HAP-1 (cell line): ENCODE measurements around the gene EYS.
A peak's percentile ranks its signal among the peaks of the same experiment; 100 is the strongest.
"Not testable (repeated sequence)": the region's sequence is repeated elsewhere in the genome, so short reads cannot be mapped to it uniquely, and the experiment has no call there.

Experiments
- DNase-seq, 2 experiments: peaks; one replicate each; pipeline ENCODE4 v3.0.0-alpha.2; 2016 to 2020; ENCODE audit warnings: low spot score in 2 of 2
- H3K27me3 ChIP-seq: fragments of 250-450 bp; sonication (Bioruptor Pico); 2 replicates; pipeline ENCODE4 v1.5.1; 2020; ENCODE audit warnings: low read depth, mild to moderate bottlenecking, moderate library complexity
- H3K36me3 ChIP-seq: fragments of 250-450 bp; sonication (Bioruptor Pico); replicated peaks from 2 replicates; pipeline ENCODE4 v1.5.1; 2020; ENCODE audit warnings: mild to moderate bottlenecking
- H3K4me1 ChIP-seq: fragments of 250-450 bp; sonication (Bioruptor Pico); 2 replicates; pipeline ENCODE4 v1.5.1; 2020; ENCODE audit warnings: mild to moderate bottlenecking
- H3K4me3 ChIP-seq: fragments of 250-450 bp; sonication (Bioruptor Pico); 2 replicates; pipeline ENCODE4 v1.5.1; 2020; ENCODE audit warnings: mild to moderate bottlenecking, moderate library complexity
- H3K9me3 ChIP-seq: fragments of 250-450 bp; sonication (Bioruptor Pico); 2 replicates; pipeline ENCODE4 v1.5.1; 2020; ENCODE audit warnings: mild to moderate bottlenecking, moderate library complexity
- in situ Hi-C: fragments of 300-500 bp; cut with MboI; formaldehyde crosslinking; loops from 3 replicates; pipeline ENCODE4 v1.14.3; 2020; ENCODE audit warnings: low sequenced_read_pairs, inconsistent platforms, mixed read lengths

EYS gene

DNA sequence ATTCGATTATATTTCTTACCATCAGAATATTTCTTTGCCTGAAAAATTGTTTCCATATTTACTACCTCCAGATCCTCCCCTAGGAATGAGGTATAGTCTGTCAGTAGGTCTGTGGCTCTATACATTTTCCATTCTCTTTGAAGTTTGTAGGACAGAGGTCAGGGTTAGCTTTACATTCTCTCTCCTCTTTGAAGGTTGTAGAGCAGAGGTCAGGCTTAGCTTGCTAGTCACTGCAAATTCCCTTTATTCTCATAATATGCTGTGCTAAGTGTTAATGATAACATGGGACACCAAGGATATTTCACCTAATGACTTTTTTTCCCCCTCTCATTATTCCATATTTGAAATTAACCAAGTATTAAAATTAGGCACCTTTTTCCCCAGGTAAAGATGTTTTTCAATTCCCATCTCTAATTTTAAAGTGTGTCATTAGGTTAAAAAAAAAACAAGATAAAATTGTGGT lies 1660.2 kb downstream of the EYS start:
- no peaks in the 10 kb centered on the region for H3K27me3 ChIP-seq
- H3K9me3 ChIP-seq, result no peaks in the 10 kb centered on the region
- in situ Hi-C loops, result no loop called here
- no peak for DNase-seq
- H3K4me3 ChIP-seq, result no peak overlapping the region
- no peaks in the 10 kb centered on the region for H3K36me3 ChIP-seq
- no peaks in the 10 kb centered on the region for H3K4me1 ChIP-seq

DNA sequence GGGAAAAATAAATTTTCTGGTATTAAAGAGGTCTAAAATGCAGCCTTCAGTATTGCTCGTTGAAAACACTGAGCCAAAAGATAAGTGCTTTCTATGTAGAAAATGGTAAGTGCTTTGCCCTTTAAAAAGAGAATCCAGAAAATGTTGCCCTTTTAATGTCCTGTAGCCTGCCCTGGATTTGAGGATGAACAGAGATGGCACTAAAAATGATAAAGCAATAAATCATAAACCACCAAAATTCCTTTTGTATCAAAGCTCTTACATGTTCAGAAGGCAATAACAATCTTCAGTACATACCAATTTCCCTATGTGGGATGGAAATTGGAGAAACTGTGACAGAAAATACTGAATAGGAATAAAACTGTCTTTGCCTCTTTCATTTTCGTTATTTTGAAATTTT lies 1665.7 kb downstream of the EYS start:
- no peaks in the 10 kb centered on the region for H3K27me3 ChIP-seq
- no peak for DNase-seq
- no peaks in the 10 kb centered on the region for H3K4me1 ChIP-seq
- H3K36me3 ChIP-seq, result no peaks in the 10 kb centered on the region
- no peaks in the 10 kb centered on the region for H3K9me3 ChIP-seq
- in situ Hi-C loops, result no loop called here
- no peak overlapping the region for H3K4me3 ChIP-seq

DNA sequence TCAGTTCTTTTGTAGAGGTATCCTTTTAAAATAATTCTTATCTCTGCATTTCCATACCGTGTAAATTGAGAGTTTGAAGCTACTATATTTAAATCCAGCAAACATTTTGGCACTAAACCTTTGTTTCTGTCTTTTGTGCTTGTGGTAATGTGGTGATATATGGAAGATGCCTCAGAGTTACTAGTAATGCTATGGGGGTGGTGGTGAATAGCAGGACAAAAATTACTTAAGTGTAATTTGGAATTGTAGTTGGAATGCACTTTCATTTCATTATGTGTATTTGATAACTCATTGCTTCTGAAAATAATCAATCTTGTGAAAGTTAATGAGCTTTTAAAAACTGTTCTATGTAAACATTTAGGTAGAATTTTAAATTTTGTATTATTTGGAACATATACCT lies 1666.9 kb downstream of the EYS start:
- no peak for DNase-seq
- no peaks in the 10 kb centered on the region for H3K27me3 ChIP-seq
- no peaks in the 10 kb centered on the region for H3K4me1 ChIP-seq
- H3K36me3 ChIP-seq, result no peaks in the 10 kb centered on the region
- in situ Hi-C loops, result no loop called here
- H3K9me3 ChIP-seq, result no peaks in the 10 kb centered on the region
- H3K4me3 ChIP-seq, result no peak overlapping the region

DNA sequence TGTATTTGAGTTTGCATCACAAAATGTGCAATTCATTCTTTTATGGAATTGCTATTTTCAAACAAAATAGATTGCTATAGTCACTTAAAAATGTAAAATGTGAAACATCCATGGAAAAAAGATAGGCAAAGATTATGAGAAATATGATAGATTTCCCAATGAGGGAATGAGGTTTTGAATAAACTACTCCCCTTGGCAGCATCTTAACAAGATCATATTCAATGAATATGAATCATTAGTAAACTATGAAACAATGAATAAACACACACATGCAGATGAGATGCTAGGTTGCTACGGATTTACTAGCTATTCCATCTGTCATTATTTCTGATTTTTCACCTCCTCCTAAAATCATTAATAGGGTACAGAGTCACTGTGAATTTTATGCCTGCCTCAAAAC lies 1669.6 kb downstream of the EYS start:
- no peak for DNase-seq
- Histone ChIP-seq H3K4me1 (no peaks in the 10 kb centered on the region), H3K9me3 (no peaks in the 10 kb centered on the region), H3K36me3 (no peaks in the 10 kb centered on the region), H3K27me3 (no peaks in the 10 kb centered on the region), H3K4me3 (no peak overlapping the region)
- in situ Hi-C loops, result no loop called here

DNA sequence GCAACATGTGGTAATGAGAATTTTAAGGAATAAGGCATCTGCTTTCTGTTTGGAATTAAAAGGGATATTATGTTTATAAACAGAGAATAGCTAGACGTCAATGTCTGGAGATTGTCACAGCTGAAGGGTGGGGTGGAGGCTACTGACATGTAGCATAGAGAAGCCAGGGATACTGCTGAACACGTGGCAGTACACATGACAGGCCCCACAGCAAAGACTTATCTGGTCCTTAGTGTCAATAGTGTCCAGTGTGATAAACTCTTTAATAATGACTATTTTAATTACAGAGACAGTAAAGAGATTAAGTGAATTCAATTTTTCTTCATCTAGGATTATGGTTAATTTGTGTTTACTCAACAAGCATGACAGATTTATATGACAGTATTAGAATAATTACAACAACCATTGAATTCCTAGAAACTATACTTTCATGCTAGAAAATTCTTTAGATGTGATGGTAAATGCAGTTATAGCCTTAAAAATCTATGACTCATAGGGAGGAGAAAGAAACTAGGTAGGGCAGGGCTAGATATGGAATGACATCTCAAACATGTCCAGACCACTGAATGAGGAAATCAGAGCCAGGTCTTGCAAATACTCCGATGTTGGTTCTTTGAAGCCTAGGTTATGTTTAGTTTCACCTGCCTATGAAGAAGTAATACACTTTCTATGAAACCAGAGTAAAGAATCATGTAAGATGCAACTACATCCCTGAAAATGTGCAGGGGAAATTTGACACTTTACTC lies 1671.9 kb downstream of the EYS start:
- in situ Hi-C loops, result no loop called here
- Histone ChIP-seq H3K4me1 (no peaks in the 10 kb centered on the region), H3K27me3 (no peaks in the 10 kb centered on the region), H3K36me3 (no peaks in the 10 kb centered on the region), H3K9me3 (no peaks in the 10 kb centered on the region), H3K4me3 (no peak overlapping the region)
- DNase-seq, result no peak

DNA sequence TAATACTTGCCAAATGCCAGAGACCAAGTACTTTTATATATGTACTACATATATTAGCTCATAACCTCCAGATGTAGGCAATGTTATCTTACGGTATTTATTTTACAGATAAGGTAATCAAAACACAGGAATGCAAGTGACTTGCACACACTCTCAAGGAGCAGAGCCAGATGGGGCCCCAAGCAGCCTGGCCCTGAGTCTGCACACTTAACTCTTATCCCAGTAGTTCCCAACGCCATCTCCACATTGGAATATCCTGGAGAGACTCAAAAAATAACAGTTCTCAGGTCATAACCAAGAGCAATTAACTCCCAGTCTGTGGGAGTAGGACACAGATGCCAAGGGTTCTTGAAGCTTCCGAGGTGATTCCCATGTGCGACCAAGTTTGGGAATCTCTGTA lies 1672.7 kb downstream of the EYS start:
- Histone ChIP-seq H3K9me3 (no peaks in the 10 kb centered on the region), H3K4me3 (no peak overlapping the region), H3K27me3 (no peaks in the 10 kb centered on the region), H3K4me1 (no peaks in the 10 kb centered on the region), H3K36me3 (no peaks in the 10 kb centered on the region)
- no peak for DNase-seq
- in situ Hi-C loops, result no loop called here

DNA sequence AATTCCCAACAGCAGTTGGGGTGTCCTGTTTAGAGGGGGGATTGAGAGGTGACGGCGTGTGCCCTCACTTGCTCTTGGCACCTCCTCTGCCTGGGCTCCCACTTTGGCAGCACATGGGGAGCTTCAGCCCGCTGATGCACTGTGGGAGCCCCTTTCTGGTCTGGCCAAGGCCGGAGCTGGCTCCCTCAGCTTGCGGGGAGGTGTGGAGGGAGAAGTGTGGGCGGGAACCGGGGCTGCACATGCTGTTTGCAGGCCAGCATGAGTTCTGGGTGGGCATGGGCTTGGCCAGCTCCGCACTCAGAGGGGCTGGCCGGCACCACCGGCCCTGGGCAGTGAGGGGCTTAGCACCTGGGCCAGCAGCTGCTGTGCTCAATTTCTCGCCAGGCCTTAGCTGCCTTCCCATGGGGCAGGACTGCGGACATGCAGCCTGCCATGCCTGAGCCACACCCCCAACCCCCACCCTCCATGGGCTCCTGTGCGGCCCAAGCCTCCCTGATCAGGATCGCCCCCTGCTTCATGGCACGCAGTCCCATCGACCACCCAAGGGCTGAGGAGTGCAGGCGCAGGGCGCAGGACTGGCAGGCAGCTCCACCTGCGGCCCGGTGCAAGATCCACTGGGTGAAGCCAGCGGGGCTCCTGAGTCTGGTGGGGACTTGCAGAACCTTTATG lies 1675.9 kb downstream of the EYS start:
- H3K9me3 ChIP-seq, DNase-seq, H3K36me3 ChIP-seq, in situ Hi-C loops, H3K4me1 ChIP-seq, H3K27me3 ChIP-seq, H3K4me3 ChIP-seq: not testable (repeated sequence)

DNA sequence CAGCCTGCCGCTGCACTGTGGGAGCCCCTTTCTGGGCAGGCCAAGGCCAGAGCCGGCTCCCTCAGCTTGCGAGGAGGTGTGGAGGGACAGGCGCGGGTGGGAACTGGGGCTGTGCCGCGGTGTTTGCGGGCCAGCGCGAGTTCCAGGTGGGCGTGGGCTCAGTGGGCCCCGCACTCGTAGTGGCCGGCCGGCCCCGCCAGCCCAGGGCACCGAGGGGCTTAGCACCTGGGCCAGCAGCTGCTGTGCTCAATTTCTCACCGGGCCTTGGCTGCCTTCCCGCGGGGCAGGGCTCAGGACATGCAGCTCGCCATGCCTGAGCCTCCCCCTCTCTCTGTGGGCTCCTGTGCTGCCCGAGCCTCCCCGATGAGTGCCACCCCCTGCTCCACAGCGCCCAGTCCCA lies 1683.3 kb downstream of the EYS start:
- no peak for DNase-seq
- H3K27me3 ChIP-seq, result no peaks in the 10 kb centered on the region
- no peak overlapping the region for H3K4me3 ChIP-seq
- H3K4me1 ChIP-seq, result no peaks in the 10 kb centered on the region
- no peaks in the 10 kb centered on the region for H3K36me3 ChIP-seq
- in situ Hi-C loops, result no loop called here
- H3K9me3 ChIP-seq, result no peaks in the 10 kb centered on the region

DNA sequence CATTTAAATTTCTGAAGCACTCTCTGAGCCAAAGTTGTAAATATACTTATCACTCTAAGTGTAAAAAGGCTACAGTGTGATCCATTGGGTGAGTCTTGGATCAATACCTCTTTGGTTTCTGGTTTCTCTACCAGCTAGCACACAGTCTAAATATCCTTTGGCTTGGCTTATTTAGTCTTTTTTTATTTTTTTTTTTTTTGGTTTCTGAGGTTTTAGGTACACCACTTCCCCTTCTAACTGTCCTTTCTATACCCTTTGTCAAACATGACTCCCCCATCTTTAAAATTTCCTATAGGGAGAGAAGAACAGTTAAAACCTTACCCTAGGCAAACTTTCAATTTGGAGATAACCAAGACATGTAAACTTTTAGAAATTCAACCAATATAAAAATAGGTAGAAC lies 1692.4 kb downstream of the EYS start:
- in situ Hi-C loops, result loop anchor here (10.0 kb wide), 1 partner anchor 310 kb away; no protein-coding TSS in a partner anchor
- DNase-seq, result no peak
- H3K36me3 ChIP-seq, result no peaks in the 10 kb centered on the region
- H3K4me1 ChIP-seq, result no peaks in the 10 kb centered on the region
- H3K9me3 ChIP-seq, result no peaks in the 10 kb centered on the region
- H3K4me3 ChIP-seq, result no peak overlapping the region
- H3K27me3 ChIP-seq, result no peaks in the 10 kb centered on the region

DNA sequence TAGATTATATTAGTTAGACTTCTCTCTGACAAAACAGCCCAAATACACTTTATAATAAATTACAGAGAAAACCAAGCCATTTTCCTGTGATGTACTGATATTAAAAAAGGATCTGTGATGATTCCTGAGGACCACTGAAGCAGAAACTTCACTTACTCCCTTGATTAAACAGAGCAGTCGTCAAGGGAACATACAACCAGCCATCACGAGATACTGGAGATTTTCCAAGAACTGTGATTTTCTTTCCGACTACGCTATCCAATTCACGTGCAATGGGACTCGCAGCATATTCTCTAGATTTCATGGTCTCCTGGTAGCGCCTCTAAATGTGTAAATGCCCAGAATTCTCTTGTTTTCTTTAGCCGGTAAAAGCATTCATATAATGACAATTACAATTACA lies 1694.0 kb downstream of the EYS start:
- H3K27me3 ChIP-seq, result no peaks in the 10 kb centered on the region
- DNase-seq, result no peak
- H3K4me1 ChIP-seq, result no peaks in the 10 kb centered on the region
- H3K4me3 ChIP-seq, result no peak overlapping the region
- H3K9me3 ChIP-seq, result no peaks in the 10 kb centered on the region
- no peaks in the 10 kb centered on the region for H3K36me3 ChIP-seq
- in situ Hi-C loops, result loop anchor here (10.0 kb wide), 1 partner anchor 312 kb away; no protein-coding TSS in a partner anchor

DNA sequence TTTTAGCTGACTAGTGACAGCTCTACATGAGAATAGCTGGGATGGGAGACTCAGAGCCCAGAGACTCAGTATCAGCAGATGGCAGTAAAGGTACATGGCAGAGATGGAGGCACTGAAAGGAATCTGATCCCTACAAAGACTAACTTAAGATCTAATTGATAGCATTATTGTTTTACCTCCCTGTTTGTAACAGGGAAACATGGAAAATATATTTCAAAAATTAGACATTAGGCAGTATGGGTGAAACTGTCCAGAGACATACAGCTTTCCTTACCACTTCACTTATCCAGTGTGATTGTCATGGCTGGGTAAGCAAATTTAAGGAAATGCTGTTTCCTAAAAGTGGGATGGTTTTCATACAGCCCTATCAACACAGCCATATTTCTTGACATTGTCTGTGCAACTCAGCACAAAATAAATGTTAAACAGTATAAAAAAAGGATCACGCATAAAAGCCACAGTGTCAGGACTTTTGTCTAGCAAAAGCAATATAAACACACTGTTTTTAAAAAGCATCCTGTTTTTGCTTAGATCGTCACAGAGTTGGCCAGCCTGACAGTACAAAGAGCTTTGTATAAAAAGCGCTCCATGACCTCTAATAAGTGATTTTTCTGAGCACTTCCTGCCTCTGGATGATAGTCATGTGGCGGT lies 1694.5 kb downstream of the EYS start:
- H3K4me1 ChIP-seq, result no peaks in the 10 kb centered on the region
- H3K27me3 ChIP-seq, result no peaks in the 10 kb centered on the region
- no peak overlapping the region for H3K4me3 ChIP-seq
- H3K36me3 ChIP-seq, result no peaks in the 10 kb centered on the region
- in situ Hi-C loops, result loop anchor here (10.0 kb wide), 1 partner anchor 312 kb away; no protein-coding TSS in a partner anchor
- no peaks in the 10 kb centered on the region for H3K9me3 ChIP-seq
- peak in 1 of 2 experiments; percentile 13 for DNase-seq

DNA sequence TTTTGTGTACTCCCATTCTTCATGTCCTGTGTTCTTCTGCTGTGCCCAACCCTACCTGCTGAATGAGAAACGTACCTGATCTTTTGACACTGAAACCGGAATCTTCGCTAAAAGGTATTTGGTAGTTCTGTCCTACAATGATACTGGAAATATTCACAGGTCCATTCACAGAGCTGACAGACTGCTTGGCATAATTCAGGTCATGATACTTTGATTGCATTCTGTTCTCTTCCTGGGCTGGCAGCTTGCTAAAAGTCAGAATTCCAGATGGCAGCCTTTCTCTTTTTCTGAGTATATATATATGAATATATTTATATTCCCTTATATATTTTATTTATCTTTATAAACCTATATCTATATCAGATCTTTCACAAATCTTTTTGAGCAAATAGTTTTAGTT lies 1696.4 kb downstream of the EYS start:
- in situ Hi-C loops, result loop anchor here (10.0 kb wide), 1 partner anchor 314 kb away; no protein-coding TSS in a partner anchor

DNA sequence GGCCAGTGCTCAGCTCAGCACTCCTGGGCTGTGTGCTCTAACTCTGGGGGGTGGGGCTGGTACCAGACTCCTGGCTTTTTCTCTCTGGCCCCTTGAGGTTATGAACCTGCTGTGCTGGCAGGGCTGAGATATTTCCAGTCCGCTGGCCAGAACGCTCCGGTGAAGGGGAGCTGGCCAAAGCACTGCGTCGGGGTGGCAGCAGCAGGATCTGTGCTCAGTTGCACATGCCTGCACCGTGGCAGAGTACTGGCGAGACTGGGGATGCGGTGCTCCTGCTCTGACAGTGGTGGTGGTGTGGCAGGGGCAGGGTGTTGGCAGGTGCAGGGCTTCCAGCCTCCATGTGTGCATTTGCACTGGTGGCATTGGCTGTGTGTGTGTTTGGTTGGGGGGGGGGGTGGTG lies 1697.0 kb downstream of the EYS start:
- H3K36me3 ChIP-seq, result no peaks in the 10 kb centered on the region
- H3K27me3 ChIP-seq, result no peaks in the 10 kb centered on the region
- no peaks in the 10 kb centered on the region for H3K4me1 ChIP-seq
- no peak overlapping the region for H3K4me3 ChIP-seq
- in situ Hi-C loops, result loop anchor here (10.0 kb wide), 1 partner anchor 315 kb away; no protein-coding TSS in a partner anchor
- DNase-seq, result no peak
- no peaks in the 10 kb centered on the region for H3K9me3 ChIP-seq

More for the DNA sequence above, 1696.4 kb downstream of the EYS start:
- Histone ChIP-seq H3K4me1 (no peaks in the 10 kb centered on the region), H3K27me3 (no peaks in the 10 kb centered on the region), H3K36me3 (no peaks in the 10 kb centered on the region), H3K9me3 (no peaks in the 10 kb centered on the region), H3K4me3 (no peak overlapping the region)
- no peak for DNase-seq

DNA sequence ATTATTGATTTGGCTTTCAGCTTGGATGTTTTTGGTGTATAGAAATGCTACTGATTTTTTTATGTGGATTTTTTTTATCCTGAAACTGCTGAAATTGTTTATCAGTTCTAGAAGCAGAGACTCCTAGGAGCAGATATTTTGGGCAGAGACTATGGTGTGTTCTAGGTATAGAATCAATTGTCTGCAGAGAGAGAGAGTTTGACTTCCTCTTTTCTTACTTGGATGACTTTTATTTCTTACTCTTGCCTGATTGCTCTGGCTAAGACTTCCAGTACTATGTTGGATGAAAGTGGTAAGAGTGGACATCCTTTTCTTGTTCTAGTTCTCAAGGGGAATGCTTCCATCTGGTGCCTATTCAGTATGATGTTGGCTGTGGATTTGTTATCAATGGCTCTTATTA lies 1700.8 kb downstream of the EYS start:
- Histone ChIP-seq H3K36me3 (no peaks in the 10 kb centered on the region), H3K4me3 (no peak overlapping the region), H3K27me3 (no peaks in the 10 kb centered on the region), H3K9me3 (no peaks in the 10 kb centered on the region), H3K4me1 (no peaks in the 10 kb centered on the region)
- in situ Hi-C loops, result no loop called here
- no peak for DNase-seq
